ENCODE measurements around the gene SOX3.

SOX3 gene

GRCh38 chrX:140503238-140503601, 1.6 kb downstream of the SOX3 start:
- H3K27ac ChIP-seq (ENCODE audit: low read length): no peak overlapping the region
- no peaks in the 10 kb centered on the region for H4K20me1 ChIP-seq (ENCODE audit: insufficient read depth, low read length)
- H3K79me2 ChIP-seq (ENCODE audit: low read length): no peaks in the 10 kb centered on the region
- no peaks in the 10 kb centered on the region for H3K4me1 ChIP-seq (ENCODE audit: low read length)
- H3K4me3 ChIP-seq (ENCODE audit: low read length): no peak overlapping the region
- no peak for DNase-seq
- TF ChIP-seq EZH2 (optimal IDR thresholded peaks at IDR 0.05; ENCODE audit: low read depth, low read length): no peak
- no peak for TF ChIP-seq EZH2phosphoT487 (IDR thresholded peaks at IDR 0.05; ENCODE audit: low read length)
- TF ChIP-seq, protein P1, sequence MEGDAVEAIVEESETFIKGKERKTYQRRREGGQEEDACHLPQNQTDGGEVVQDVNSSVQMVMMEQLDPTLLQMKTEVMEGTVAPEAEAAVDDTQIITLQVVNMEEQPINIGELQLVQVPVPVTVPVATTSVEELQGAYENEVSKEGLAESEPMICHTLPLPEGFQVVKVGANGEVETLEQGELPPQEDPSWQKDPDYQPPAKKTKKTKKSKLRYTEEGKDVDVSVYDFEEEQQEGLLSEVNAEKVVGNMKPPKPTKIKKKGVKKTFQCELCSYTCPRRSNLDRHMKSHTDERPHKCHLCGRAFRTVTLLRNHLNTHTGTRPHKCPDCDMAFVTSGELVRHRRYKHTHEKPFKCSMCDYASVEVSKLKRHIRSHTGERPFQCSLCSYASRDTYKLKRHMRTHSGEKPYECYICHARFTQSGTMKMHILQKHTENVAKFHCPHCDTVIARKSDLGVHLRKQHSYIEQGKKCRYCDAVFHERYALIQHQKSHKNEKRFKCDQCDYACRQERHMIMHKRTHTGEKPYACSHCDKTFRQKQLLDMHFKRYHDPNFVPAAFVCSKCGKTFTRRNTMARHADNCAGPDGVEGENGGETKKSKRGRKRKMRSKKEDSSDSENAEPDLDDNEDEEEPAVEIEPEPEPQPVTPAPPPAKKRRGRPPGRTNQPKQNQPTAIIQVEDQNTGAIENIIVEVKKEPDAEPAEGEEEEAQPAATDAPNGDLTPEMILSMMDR (IDR thresholded peaks at IDR 0.05; ENCODE audit: low read length): no peak
- no peak overlapping the region for H3K9ac ChIP-seq (ENCODE audit: low read length)
- H3K9me2 ChIP-seq (replicated peaks; ENCODE audit: insufficient read depth, low read length): no peaks in the 10 kb centered on the region
- no peak overlapping the region for H2AFZ ChIP-seq (ENCODE audit: low read length)
- no peaks in the 10 kb centered on the region for H3K27me3 ChIP-seq (replicated peaks; ENCODE audit: insufficient read depth, low read length)
- no peak overlapping the region for H3K4me2 ChIP-seq (ENCODE audit: low read depth, low read length)
- H3F3A ChIP-seq (ENCODE audit: insufficient read depth, low read length): no peaks in the 10 kb centered on the region
- H3K9me3 ChIP-seq (replicated peaks; ENCODE audit: insufficient read depth, low read length): no peaks in the 10 kb centered on the region
- H3K36me3 ChIP-seq (replicated peaks; ENCODE audit: insufficient read depth, low read length): no peaks in the 10 kb centered on the region

DNA sequence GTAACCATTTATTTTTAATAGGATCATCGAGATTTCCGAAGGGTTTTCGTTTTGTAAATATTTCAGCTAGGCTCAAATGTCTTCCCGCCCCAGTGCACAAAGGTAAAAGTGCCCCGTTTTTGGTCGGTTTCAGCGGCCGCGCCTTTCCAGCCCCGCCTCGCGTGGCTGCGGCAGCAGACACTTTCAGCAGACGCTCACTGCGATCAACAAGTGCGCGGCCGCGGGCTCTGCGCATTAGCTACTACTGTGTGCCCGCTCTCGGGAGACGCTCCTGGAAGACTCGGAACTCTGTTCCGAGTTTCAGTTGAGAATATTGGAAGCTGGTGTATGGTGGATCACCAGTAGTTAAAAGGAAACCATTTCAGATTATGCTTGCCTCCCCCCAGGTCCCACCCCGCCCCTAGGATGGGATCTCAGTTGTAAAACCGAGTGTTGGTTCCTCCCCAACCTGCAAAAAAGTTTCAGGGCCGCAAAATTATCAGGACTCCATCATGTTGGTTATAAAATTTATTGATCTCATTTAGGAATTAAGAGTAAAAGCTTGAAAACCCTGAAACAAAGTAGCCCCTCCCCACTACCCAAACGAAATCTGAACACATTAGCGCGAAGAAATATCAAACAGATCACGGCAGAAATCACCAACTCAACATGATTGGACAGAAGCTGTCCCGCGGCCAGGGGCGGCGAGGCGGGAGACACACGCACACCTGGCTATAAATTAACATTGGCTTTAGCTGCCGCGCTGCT, 2.2 kb downstream of the SOX3 start:
- no peaks in the 10 kb centered on the region for H3K79me2 ChIP-seq (ENCODE audit: low read length)
- H3F3A ChIP-seq (ENCODE audit: insufficient read depth, low read length): no peaks in the 10 kb centered on the region
- no peaks in the 10 kb centered on the region for H3K4me1 ChIP-seq (ENCODE audit: low read length)
- H3K36me3 ChIP-seq (replicated peaks; ENCODE audit: insufficient read depth, low read length): no peaks in the 10 kb centered on the region
- H3K9me2 ChIP-seq (replicated peaks; ENCODE audit: insufficient read depth, low read length): no peaks in the 10 kb centered on the region
- no peak for TF ChIP-seq EZH2 (optimal IDR thresholded peaks at IDR 0.05; ENCODE audit: low read depth, low read length)
- no peak overlapping the region for H3K27ac ChIP-seq (ENCODE audit: low read length)
- no peak overlapping the region for H2AFZ ChIP-seq (ENCODE audit: low read length)
- no peak for DNase-seq
- no peaks in the 10 kb centered on the region for H3K27me3 ChIP-seq (replicated peaks; ENCODE audit: insufficient read depth, low read length)
- H4K20me1 ChIP-seq (ENCODE audit: insufficient read depth, low read length): no peaks in the 10 kb centered on the region
- H3K9me3 ChIP-seq (replicated peaks; ENCODE audit: insufficient read depth, low read length): no peaks in the 10 kb centered on the region
- no peak overlapping the region for H3K4me2 ChIP-seq (ENCODE audit: low read depth, low read length)
- no peak overlapping the region for H3K4me3 ChIP-seq (ENCODE audit: low read length)
- H3K9ac ChIP-seq (ENCODE audit: low read length): no peak overlapping the region

- no peak for DNase-seq
- Histone ChIP-seq H3K79me2 (ENCODE audit: low read length) (no peaks in the 10 kb centered on the region), H3K4me3 (ENCODE audit: low read length) (no peak overlapping the region), H3K9me3 (replicated peaks; ENCODE audit: insufficient read depth, low read length) (no peaks in the 10 kb centered on the region), H3K36me3 (replicated peaks; ENCODE audit: insufficient read depth, low read length) (no peaks in the 10 kb centered on the region), H4K20me1 (ENCODE audit: insufficient read depth, low read length) (no peaks in the 10 kb centered on the region), H3K9me2 (replicated peaks; ENCODE audit: insufficient read depth, low read length) (no peaks in the 10 kb centered on the region), H3K9ac (ENCODE audit: low read length) (no peak overlapping the region), H2AFZ (ENCODE audit: low read length) (no peak overlapping the region), H3F3A (ENCODE audit: insufficient read depth, low read length) (no peaks in the 10 kb centered on the region), H3K27me3 (replicated peaks; ENCODE audit: insufficient read depth, low read length) (no peaks in the 10 kb centered on the region), H3K27ac (ENCODE audit: low read length) (no peak overlapping the region), H3K4me2 (ENCODE audit: low read depth, low read length) (no peak overlapping the region), H3K4me1 (ENCODE audit: low read length) (no peaks in the 10 kb centered on the region)
- TF ChIP-seq EZH2phosphoT487 (IDR thresholded peaks at IDR 0.05; ENCODE audit: low read length) (no peak), EZH2 (optimal IDR thresholded peaks at IDR 0.05; ENCODE audit: low read depth, low read length) (no peak)
- TF ChIP-seq, protein P1 (IDR thresholded peaks at IDR 0.05; ENCODE audit: low read length): no peak
These were observed 2.9 kb downstream of the SOX3 start for GRCh38 chrX:140501940-140502468.

DNA sequence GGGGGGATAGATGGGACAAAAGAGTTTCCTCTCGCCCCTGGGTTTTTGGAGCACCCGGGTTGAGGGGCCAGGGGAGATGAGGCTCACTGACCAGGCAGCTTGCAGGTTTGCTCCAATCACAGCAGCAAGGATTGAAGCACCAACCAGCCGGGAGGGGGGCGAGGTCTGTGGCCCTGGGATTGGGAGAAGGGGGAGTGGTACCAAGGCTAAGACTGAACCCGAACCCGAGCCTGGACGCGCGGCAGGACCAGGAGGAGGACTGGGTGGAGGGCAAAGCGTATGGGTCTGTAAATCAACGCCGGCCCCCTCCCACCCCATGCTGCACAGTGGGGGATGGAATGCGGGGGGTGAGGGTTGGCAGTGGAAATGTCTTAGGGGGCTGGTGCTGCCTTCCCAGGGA, 3.5 kb downstream of the SOX3 start:
- Histone ChIP-seq H2AFZ (ENCODE audit: low read length) (no peak overlapping the region), H3K27me3 (replicated peaks; ENCODE audit: insufficient read depth, low read length) (no peaks in the 10 kb centered on the region), H3K4me1 (ENCODE audit: low read length) (no peaks in the 10 kb centered on the region), H3K9me2 (replicated peaks; ENCODE audit: insufficient read depth, low read length) (no peaks in the 10 kb centered on the region), H3K79me2 (ENCODE audit: low read length) (no peaks in the 10 kb centered on the region), H3K9me3 (replicated peaks; ENCODE audit: insufficient read depth, low read length) (no peaks in the 10 kb centered on the region), H3K36me3 (replicated peaks; ENCODE audit: insufficient read depth, low read length) (no peaks in the 10 kb centered on the region), H4K20me1 (ENCODE audit: insufficient read depth, low read length) (no peaks in the 10 kb centered on the region), H3K4me2 (ENCODE audit: low read depth, low read length) (no peak overlapping the region), H3K27ac (ENCODE audit: low read length) (no peak overlapping the region), H3K4me3 (ENCODE audit: low read length) (no peak overlapping the region), H3F3A (ENCODE audit: insufficient read depth, low read length) (no peaks in the 10 kb centered on the region), H3K9ac (ENCODE audit: low read length) (no peak overlapping the region)
- TF ChIP-seq, protein P1 (IDR thresholded peaks at IDR 0.05; ENCODE audit: low read length): no peak
- no peak for DNase-seq

Measured in MM.1S (cell line).